HG03520 (cell line): ENCODE data around the gene GSS.

Source experiments
- ATAC-seq: cut with Tn5 transposase; IDR thresholded peaks from one replicate; pipeline ENCODE4 v1.9.1; 2021; ENCODE audit warnings: mild to moderate bottlenecking, moderate library complexity; ENCODE audit not compliant: unreplicated experiment

The GSS gene

DNA sequence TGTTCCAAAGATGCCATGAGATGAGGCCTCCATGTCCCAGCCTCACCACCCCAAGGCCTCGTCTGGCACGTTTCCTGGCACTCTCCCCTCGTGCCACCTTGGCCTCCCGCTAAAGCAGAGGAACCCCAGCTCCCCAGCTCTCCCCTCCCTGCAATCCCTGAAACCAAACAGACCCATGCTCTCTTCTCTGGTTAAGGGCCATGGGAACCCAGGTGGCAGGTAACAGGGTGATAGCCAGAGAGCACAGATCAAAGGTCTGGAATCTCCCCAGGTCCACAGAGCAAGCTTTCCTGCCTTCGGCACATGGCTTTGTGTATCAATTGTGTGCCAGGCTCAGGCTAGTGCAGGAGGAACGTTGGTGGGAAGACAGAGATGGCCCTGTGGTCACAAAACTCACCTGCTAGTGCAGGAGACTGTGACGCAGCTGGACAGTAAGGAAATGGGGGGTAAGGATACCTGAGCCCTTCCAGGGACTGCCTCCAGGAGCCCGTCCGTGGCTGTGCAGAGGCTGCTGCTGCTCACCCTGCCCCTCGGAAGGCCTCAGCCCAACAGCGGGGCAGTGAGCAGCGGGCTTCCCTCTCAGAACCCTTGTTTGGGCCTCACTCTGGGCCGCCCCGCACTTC is 39.0 kb upstream of the GSS start:
- no peak for ATAC-seq

DNA sequence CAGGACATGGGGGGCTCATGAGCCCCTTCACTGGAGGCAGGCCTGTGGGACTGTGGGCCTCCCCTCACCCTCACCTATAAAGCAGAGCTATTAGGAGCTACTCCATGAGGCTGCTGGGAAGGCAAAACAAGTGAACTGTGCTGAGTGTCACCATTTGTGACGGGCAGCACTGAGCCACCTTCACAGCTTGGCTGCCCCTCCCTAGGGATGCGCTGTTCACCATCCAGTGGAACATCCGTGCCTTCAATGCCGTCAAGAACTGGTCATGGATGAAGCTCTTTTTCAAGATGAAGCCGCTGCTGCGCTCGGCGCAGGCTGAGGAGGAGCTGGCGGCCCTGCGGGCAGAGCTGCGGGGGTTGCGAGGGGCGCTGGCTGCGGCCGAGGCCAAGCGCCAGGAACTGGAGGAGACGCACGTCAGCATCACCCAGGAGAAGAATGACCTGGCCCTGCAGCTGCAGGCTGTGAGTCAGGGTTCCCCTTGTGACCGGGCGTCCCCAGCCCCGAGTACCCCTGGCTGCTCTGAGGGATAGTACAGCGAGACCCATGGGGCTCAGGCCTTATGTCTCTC is 38.4 kb upstream of the GSS start:
- ATAC-seq = no peak

DNA sequence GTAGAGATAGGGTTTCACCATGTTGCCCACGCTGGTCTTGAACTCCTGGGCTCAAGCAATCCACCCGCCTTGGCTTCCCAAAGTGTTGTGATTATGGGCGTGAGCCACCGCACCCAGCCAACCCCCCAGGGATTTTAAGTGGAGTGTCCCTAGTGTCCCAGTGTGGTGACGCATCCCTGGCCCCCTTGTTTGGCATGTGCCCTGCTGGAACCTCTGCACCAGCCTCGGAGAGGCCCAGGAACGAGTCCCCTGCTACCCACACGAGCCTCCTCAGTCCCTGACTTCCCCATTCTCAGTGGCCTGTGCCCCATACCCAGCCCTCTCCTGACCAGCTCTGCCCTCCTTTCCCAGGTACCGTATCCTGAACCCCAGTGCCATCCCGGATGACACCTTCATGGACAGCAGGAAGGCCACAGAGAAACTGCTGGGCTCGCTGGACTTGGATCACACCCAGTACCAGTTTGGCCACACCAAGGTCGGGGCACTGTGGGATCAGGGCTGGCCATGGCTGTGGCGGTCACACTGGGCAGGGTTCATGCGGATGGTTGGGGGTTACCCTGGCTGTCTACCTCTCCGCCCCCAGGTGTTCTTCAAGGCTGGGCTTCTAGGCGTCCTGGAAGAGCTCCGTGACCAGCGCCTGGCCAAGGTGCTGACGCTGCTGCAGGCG is 37.3 kb upstream of the GSS start:
- no peak for ATAC-seq

DNA sequence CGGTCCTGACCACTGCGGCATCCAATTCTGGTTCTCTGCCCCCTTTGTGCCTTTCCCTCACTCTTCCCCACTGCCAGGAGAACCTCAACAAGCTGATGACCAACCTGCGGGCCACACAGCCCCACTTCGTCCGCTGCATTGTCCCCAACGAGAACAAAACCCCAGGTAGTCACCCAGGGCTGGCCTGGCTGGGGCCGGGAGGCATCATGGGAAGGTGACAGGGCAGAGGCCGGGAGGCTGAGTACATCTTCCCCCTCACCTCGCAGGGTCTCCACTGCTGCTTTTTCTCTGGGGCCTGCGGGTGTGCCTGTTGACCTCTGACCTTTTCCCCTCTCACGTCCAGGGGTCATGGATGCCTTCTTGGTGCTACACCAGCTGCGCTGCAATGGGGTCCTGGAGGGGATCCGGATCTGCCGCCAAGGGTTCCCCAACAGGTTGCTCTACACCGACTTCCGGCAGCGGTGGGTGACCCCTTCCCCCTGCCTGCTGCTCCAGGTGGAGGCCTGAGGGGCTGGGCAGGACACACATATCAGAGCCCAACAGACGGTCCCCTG is 35.1 kb upstream of the GSS start:
- ATAC-seq = no peak

DNA sequence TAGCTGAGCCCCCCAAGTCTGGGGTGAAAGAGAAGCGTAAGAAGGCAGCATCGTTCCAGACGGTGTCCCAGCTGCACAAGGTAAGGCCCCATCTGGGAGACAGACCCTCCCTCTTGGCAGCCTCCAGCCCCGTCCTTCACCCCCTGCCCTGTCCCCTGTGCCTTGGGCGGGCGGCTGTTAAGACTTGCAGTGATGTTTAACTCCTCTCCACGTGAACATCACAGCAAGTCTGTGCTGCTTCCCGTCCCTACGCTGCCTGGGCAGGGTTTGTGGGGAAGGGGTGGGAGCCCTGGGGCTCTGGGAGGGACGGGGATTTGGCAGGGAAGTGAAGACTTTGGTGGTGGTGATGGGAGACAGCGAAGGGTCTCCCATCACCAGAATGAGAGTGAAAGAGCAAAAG is 34.6 kb upstream of the GSS start:
- no peak for ATAC-seq

DNA sequence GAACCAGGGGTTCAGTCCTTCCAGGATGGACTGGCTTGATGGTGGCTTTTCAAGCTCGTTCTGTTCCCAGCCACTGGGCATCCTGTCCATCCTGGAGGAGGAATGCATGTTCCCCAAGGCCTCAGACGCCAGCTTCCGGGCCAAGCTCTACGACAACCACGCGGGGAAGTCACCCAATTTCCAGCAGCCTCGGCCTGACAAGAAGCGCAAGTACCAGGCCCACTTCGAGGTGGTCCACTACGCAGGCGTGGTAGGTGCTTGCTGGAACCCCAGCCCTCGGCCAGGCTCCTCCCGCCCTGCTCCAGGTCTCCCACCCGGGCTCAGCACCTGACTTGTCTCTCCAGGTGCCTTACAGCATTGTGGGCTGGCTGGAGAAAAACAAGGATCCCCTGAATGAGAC is 34.1 kb upstream of the GSS start:
- ATAC-seq = no peak

DNA sequence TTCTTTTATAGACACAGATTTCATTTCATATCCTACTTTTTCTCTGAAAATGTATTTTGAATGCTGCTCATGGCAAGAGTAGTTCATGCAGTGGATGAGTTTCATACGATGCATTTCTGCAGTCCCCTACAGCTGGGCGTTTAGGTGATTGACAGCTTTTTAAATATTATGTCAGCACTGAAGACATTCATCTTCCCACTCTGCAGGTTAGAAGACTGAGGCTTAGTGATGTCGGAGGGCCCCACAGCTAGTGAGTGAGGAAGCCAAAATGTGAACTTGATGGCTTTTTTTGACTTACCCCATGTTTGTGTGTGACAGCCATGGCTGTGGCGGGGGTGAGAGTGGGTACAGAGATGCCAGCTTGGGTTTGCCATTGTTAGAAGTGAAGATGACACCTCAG is 33.5 kb upstream of the GSS start:
- ATAC-seq = no peak

DNA sequence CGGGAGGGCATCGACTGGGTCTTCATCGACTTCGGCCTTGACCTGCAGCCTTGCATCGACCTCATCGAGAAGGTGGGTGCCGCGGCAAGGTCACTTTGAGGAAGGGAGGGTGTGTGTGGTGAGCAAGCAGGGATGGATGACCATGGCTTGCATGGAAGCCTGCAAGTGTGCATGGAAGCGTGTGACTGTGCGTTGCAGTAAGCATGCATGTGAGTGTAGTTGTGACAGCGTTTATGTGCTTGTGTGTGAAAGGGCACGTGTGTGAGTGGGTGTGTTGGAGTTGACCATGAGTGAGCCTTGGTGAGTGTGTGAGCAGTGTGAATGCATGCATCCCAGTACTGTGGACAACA is 32.6 kb upstream of the GSS start:
- ATAC-seq = no peak

DNA sequence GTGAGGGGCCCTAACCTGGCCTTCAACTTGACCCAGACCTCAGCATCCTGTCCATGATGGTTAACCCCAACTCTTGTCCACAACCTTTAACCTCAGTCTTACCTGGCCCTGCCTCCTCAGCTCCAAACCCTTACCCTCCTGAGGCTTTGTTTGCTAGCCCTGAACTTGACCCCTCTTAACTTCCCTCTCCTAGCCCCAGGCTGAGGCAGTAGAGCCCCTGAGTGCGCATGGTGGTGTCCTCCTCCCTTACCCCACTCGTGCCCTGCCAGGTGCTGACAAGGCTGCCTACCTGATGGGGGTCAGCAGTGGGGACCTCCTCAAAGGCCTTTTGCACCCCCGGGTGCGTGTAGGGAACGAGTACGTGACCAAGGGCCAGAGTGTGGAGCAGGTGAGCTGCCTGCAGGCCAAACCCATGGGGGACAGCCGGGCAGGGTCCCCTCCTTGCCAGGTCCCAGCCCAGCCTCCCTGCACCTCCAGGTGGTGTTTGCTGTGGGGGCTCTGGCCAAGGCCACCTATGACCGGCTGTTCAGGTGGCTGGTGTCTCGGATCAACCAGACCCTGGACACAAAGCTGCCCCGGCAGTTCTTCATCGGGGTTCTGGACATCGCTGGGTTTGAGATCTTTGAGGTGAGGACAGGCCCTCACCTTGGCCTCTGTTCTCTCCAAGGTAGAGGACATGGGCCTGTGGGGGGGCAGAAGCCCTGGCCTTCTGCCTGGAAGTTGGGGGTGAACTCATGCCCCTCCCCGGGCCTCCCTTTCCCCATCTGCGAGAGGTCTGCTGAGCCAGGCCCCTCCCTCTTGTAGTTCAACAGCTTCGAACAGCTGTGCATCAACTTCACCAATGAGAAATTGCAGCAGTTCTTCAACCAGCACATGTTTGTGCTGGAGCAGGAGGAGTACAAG is 31.9 kb upstream of the GSS start:
- no peak for ATAC-seq

DNA sequence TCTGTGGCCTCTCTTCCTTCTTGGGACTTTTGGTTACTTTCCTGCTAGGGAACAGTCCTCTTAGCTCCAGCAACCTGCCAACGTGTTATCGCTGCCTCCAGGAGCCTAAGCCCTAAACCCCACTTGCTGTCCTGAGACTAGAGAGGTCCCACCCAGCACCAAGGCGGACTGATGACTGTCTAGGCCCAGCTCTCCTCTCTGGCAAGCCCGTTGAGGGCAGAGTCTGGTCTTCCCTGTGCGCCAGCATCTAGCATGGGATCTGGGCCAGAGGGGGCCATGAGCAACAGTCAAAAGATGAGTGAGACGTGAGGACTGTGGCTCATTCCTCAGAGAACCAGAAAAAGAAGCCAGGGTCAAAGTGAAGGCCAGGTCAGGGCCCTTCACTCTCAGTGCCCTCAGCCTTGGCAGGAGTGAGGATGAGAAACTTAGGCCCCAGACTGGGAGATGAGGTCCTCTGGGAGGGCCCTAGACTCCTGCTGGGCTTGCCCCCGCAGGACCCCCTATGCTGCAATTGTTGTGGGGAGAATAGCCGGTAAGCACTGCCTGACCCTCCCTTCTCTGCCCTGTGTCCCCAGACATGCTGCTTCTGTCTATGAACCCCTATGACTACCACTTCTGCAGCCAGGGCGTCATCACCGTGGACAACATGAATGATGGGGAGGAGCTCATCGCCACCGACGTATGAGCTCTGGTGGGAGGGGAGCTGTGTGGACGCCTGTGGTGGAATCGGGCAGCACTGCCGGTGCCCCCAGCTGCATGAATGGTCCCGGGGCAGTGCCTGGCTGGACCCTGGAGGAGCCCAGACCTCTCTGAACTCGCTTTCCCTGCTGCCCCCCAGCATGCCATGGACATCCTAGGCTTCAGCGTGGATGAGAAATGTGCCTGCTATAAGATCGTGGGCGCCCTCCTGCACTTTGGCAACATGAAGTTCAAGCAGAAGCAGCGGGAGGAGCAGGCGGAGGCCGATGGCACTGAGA is 31.0 kb upstream of the GSS start:
- ATAC-seq = no peak

DNA sequence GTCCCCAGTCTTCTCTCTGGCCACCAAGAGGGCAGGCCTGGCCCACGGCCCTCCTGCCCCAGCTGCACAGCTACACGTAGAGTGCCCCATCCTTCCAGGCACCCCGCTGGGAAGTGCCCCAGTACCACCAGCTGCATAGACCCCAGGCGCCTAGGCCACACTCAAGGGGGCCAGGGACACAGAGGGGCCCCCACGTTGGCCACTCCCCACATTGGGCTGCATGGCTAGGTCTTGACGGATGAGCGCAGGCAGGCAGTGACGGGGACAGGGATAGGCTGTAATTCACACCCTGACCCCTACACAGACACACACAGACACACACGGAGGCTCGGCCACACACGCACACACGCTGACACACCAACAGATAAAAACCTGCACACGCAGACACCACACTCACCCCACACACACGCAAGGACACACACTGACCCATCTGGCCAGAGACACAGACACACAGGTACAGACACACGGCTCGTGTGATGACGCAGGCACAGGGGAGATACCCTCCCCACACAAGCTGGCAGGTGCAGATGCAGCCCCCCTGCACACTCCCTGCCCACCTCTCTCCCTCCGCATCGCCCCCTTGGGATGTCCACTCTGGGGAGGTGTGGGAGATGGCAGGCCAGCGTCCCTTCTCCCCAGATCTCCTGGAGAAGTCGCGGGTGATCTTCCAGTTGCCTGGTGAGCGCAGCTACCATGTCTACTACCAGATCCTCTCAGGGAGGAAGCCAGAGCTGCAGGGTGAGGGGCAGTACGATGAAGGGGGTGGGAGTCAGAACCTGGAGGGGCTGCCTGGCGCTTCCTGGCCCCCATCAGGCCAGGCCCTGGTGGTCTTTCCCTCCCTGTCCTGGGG is 30.1 kb upstream of the GSS start:
- ATAC-seq = no peak

DNA sequence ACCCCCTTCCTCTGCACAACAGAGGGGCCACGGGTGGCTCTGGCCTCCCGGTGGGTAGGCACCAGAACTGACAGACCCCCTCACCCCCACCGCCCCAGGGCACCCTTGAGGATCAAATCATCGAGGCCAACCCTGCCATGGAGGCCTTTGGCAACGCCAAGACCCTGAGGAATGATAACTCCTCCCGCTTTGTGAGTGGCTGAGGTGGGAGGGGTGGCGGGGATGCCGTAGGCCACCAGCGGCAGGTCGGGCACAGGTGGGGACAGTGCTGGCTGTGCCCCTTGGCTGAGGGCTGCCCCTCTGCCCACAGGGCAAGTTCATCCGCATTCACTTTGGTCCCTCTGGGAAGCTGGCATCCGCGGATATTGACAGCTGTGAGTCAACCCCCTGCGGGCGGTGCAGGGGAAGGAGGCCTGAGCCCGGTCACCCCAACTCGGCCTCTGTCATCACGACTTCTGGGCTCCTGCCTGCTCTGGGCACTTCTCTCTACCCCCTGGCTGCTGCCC is 29.2 kb upstream of the GSS start:
- ATAC-seq = no peak

DNA sequence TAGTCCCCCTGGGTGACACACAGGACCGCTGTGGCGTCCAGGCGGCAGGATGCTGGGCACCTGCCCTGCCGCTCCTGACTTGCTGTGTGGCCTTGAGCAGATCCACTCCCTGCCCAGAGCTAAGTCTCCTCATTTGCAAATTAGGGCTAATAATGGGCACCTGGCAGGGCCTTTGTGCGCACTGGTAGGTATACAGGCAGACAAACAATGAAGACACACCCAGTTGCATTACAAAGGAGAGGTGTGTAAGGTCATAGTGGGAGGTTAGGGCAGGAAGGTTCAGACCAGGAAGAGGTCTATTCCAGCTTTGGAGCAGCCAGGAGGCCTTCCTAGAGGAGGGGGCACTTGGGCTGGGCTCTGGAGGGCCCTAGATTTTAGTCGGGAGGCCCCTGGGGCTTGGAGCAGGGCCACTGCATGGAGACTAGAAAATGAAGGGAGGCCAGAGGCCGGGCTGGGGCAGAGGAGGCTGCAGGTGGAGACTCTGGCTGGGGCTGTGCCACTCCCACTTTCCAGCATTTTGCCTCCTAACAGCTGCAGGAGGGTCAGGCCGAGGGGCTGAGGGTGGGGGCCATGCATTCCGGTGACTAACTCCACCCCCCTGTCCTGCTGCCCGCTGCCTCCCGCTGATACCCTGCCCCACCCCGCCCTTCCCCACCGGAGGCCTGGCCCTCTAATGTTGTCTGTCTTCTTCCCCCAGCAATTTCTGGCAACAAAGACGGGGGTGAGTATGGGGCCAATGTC is 28.6 kb upstream of the GSS start:
- no peak for ATAC-seq

DNA sequence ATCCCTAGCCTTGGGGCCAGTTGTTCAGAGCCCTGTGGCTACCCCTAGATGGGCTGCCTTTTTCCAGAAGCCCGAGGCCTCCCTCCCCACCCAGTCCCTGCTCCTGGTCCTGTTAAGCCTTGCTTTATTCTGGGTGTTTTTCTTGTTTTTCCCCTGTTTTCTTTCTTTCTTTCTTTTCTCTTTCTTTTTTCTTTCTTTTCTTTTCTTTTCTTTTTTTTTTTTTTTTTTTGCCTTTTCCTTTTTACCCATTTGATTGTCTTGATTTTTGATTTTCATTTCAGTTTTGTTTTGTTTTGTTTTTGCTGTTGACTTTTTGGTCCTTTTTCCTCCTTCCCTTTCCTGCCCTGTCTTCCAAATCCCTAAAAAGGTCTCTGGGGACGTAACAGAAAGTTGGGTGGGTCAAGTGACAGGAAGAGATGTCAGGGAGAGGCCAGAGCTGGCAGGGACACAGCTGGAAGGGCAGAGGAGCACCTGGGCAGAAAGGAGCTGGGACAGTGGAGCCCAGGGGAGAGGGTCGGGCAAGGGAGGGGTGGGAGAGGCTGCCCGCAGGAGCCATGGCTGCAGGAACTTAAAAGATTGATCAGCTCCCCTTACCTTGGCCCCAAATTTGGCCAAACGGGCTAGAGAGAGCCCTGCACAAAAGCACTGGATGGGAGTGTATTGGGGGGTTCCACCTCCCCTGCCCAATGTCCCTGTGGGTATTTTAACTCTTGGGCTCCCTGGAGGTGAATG is 27.6 kb upstream of the GSS start:
- ATAC-seq = no peak

DNA sequence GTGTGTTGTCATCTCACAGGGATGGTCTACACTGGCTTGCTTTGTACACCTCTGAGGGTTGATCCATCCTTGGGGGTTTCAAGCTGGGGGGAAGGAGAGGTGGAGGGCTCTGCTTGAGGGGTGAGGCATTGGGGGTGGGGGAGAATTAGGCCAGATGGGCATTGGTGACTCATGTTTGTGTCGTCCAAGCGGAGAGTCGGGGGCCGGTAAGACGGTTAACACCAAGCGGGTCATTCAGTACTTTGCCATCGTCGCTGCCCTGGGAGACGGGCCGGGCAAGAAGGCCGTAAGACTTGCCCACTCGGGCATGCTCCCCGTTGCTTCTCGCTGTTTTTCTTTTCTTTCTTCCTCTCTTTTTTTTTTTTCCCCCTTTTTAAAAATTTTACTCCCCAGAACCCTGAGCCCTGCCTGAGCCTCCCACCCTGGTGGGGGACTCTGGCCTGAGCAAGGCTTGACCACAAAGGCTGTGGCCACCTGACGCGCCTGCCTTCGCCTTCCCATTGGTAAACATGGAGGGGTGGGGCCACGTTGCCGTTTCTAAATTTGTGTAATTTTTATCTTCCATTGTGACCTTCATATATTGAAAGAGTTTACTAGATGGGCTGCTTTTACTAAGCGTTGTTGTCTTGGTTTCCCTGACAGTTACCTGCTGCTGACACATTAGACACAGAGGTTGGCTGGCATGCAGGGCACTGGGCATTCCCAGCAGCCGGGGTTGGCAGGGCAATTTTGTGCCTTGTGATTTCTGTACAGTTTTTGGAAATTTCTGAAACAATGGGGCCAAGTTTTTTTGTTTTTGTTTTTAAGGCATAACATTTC is 26.9 kb upstream of the GSS start:
- no peak for ATAC-seq

DNA sequence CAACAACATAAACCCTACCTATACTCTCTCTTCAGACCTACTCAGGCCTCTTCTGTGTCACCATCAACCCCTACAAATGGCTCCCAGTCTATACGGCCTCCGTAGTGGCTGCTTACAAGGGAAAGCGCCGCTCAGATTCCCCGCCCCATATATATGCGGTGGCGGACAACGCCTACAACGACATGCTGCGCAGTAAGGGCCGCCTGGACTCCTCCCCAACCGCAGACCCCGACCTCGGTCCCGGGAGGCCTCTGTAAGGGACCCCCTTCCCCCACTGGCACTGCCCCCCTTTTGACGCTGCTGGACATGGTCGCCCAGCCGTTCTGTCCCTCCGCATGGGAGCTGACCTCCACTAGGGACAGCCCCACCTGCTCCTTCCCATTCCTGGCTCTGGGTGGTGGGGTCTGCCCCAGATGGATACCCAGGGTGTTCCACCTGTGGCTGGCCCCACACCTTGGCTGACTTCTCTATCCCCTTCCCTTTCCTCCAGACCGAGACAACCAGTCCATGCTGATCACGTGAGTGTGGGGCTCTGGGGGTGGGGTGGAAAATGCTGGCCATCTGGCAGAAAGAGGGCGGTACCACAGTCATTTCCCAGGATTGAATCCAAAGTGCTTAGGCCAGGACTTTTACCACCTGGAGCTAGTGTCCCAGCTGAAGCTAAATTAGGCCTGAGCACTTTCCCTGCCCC is 25.1 kb upstream of the GSS start:
- ATAC-seq = no peak
